Measurements from ENCODE around the gene SIAH1. TPM values are rescaled to one million over a fixed set of nuclear protein-coding genes. Genes with fewer than 3 reads are reported as not detected.
A peak's percentile ranks its signal among the peaks of the same experiment; 100 is the strongest.
"Not testable (repeated sequence)": the region's sequence is repeated elsewhere in the genome, so short reads cannot be mapped to it uniquely, and the experiment has no call there.

Gene SIAH1
- total RNA-seq, 1 experiment from 2014 or later, result 30.0 TPM

DNA sequence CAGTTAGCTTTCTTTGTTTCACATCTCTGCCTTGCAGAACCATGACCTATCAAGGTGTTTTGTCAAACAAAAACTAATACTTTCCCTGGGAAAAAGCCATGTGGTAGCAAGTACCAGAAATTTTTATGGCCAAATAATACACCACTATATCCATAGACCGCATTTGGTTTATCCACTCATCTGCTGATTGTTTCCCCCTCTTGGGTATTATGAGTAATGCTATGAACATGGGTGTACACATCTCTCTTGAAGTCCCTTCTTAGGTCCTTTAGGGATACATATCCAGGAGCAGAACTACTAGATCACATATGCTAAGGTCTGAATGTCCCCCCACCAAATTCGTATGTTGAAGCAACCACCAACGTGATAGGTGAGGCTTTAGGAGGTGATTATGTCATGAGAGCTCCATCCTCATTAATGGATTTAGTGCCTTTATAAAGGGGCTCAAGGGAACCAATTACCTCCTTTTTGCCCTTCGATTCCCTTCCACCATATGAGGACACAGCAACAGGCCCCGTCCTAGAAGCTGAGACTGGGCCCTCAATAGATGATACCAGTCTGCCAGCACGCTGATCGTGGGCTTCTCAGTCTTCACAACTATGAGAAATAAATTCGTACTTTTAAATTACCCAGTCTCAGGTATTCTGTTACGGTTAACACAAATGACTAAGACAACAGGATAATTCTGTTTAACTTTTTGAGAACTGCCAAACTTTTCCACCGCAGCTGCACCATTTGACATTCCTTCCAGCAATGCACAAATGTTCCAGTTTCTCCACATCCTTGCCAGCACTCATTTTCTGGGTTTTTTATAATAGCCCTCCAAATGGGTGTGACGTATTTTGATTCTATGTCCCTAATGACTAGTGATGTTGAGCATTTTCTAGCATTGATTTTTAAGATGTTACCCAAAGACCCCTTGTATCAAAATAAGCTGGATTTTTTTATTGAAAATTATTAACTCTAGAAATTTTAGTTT is 30.0 kb downstream of the SIAH1 start:
- intact Hi-C loops (cut with micrococcal nuclease; ENCODE audit: unreplicated experiment), result no loop called here
- CTCF ChIA-PET, result interaction anchor here (1.2 to 2.8 kb wide), 2 partner anchors 268 kb away, joined by 3 to 17 read pairs; no protein-coding TSS in a partner anchor
- Histone ChIP-seq H3K4me1 (ENCODE audit: insufficient read depth, low read length, poor library complexity, severe bottlenecking) (no peaks in the 10 kb centered on the region), H3K9me3 (ENCODE audit: low read depth, low read length, poor library complexity, severe bottlenecking) (no peaks in the 10 kb centered on the region), H3K36me3 (ENCODE audit: insufficient read depth, low read length, poor library complexity, severe bottlenecking) (peaks cover 28% of the 10 kb centered on the region), H3K27me3 (replicated peaks; ENCODE audit: insufficient read depth, low read depth, low read length, poor library complexity) (no peaks in the 10 kb centered on the region), H3K27ac (ENCODE audit: low read depth, low read length, poor library complexity, severe bottlenecking) (no peak overlapping the region), H3K4me3 (ENCODE audit: low read depth, low read length, poor library complexity, severe bottlenecking) (no peak overlapping the region)
- BruUV-seq (replicated peaks), result TSS peak; percentile 9
- POLR2A ChIA-PET (ENCODE audit: low non-redundant PET), result no interaction called here
- DNase-seq (ENCODE audit: low spot score), result no peak
- TF ChIP-seq EZH2 (IDR thresholded peaks at IDR 0.05; ENCODE audit: borderline replicate concordance, low read depth, low read length, poor library complexity, severe bottlenecking), result no peak
- TF ChIP-seq, protein P1, sequence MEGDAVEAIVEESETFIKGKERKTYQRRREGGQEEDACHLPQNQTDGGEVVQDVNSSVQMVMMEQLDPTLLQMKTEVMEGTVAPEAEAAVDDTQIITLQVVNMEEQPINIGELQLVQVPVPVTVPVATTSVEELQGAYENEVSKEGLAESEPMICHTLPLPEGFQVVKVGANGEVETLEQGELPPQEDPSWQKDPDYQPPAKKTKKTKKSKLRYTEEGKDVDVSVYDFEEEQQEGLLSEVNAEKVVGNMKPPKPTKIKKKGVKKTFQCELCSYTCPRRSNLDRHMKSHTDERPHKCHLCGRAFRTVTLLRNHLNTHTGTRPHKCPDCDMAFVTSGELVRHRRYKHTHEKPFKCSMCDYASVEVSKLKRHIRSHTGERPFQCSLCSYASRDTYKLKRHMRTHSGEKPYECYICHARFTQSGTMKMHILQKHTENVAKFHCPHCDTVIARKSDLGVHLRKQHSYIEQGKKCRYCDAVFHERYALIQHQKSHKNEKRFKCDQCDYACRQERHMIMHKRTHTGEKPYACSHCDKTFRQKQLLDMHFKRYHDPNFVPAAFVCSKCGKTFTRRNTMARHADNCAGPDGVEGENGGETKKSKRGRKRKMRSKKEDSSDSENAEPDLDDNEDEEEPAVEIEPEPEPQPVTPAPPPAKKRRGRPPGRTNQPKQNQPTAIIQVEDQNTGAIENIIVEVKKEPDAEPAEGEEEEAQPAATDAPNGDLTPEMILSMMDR (conservative IDR thresholded peaks at IDR 0.05; ENCODE audit: low read depth, low read length), result no peak

DNA sequence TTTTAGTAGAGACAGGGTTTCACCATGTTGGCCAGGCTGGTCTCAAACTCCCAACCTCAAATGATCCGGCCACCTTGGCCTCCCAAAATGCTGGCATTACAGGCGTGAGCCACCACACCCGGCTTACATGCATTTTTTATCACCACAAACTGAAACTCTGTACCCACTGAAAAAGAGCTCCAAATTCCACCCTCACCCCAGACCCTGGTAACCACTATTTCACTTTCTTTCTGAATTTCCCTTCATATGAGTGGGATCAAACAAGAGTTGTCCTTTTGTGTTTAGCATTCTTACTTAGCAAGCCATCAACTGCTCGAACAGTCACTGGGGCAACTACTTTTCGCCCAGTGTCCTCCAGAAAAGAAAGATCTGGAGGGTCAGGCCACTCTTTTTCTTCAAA is 30.8 kb downstream of the SIAH1 start:
- H3K4me3 ChIP-seq (ENCODE audit: low read depth, low read length, poor library complexity, severe bottlenecking); BruUV-seq (replicated peaks); H3K4me1 ChIP-seq (ENCODE audit: insufficient read depth, low read length, poor library complexity, severe bottlenecking); intact Hi-C loops (cut with micrococcal nuclease; ENCODE audit: unreplicated experiment); DNase-seq (ENCODE audit: low spot score); H3K27ac ChIP-seq (ENCODE audit: low read depth, low read length, poor library complexity, severe bottlenecking); H3K27me3 ChIP-seq (replicated peaks; ENCODE audit: insufficient read depth, low read depth, low read length, poor library complexity); H3K9me3 ChIP-seq (ENCODE audit: low read depth, low read length, poor library complexity, severe bottlenecking): not testable (repeated sequence)
- H3K36me3 ChIP-seq (ENCODE audit: insufficient read depth, low read length, poor library complexity, severe bottlenecking), result peaks cover 34% of the 10 kb centered on the region
- CTCF ChIA-PET, result interaction anchor here (0.7 to 2.8 kb wide), 2 partner anchors 269 to 279 kb away, joined by 5 to 17 read pairs; no protein-coding TSS in a partner anchor
- POLR2A ChIA-PET (ENCODE audit: low non-redundant PET), result interaction anchor here (0.6 kb wide), 1 partner anchor 269 kb away, joined by 4 read pairs; no protein-coding TSS in a partner anchor

DNA sequence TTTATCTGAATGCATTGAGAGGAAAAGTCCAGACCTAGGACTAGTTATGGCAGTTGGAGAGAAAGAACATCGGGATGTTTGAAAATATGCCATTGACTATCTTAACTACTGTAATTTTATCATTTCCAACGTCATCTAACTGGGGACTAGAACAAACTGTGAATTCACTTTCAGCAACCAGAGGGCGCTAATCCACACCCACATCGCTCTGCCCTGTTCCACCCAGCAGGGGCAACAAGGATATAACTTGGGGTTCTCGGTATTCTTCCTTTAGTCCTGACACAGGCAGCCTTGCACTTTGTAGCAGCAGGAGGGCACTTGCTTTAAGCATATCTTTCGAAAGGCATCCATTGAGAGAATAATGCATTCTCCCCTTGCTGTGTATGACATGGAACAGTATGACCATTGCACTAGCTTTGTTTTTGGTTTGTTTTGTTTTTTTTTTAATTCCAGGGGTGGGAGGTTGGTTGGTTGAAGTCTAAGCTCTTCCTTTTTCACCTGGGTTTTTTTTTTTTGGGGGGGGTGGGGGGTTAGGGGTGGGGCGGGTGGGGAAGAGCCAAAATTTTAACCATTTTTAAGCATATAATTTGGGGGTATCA is 31.5 kb downstream of the SIAH1 start:
- intact Hi-C loops (cut with micrococcal nuclease; ENCODE audit: unreplicated experiment), result loop anchor here (1.0 to 2.0 kb wide), 2 partner anchors 189 to 270 kb away; no protein-coding TSS in a partner anchor
- no peaks in the 10 kb centered on the region for H3K9me3 ChIP-seq (ENCODE audit: low read depth, low read length, poor library complexity, severe bottlenecking)
- CTCF ChIA-PET, result interaction anchor here (0.7 to 2.8 kb wide), 3 partner anchors 270 to 1365 kb away, joined by 5 to 17 read pairs (median 7); no protein-coding TSS in a partner anchor
- no TSS peak for BruUV-seq (replicated peaks)
- no peaks in the 10 kb centered on the region for H3K4me1 ChIP-seq (ENCODE audit: insufficient read depth, low read length, poor library complexity, severe bottlenecking)
- H3K27ac ChIP-seq (ENCODE audit: low read depth, low read length, poor library complexity, severe bottlenecking), result no peak overlapping the region
- H3K27me3 ChIP-seq (replicated peaks; ENCODE audit: insufficient read depth, low read depth, low read length, poor library complexity), result no peaks in the 10 kb centered on the region
- DNase-seq (ENCODE audit: low spot score), result peak; percentile 91
- H3K4me3 ChIP-seq (ENCODE audit: low read depth, low read length, poor library complexity, severe bottlenecking), result no peak overlapping the region
- peaks cover 39% of the 10 kb centered on the region for H3K36me3 ChIP-seq (ENCODE audit: insufficient read depth, low read length, poor library complexity, severe bottlenecking)
- POLR2A ChIA-PET (ENCODE audit: low non-redundant PET), result interaction anchor here (0.6 kb wide), 1 partner anchor 269 kb away, joined by 4 read pairs; no protein-coding TSS in a partner anchor
- no peak for TF ChIP-seq EZH2 (IDR thresholded peaks at IDR 0.05; ENCODE audit: borderline replicate concordance, low read depth, low read length, poor library complexity, severe bottlenecking)
- TF ChIP-seq, protein P1 (conservative IDR thresholded peaks at IDR 0.05; ENCODE audit: low read depth, low read length), result peak; percentile 93

Measured in A673 (cell line).